ENCODE results near the gene FBXL15.

Gene FBXL15

DNA sequence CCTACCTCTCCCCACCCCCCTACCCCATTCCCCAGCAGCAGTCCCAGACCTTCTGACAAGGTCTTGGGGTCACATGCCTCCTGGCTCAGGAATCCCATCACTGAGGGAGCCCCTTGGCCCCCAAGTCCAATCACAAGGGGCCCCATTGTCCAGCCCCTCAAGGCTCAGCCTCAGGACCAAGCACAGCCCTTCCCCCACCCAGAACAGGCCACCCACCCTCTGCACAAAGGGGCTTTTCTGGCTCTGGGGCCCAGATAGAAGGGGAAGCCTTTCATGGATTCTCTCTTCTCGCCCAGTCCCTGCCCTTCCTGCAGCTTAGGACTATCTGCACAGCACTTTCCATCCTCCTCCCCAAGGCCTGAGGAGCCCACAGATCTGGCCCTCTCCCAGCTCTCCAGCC is 4.8 kb downstream of the FBXL15 start:
- TF ChIP-seq, protein P1, sequence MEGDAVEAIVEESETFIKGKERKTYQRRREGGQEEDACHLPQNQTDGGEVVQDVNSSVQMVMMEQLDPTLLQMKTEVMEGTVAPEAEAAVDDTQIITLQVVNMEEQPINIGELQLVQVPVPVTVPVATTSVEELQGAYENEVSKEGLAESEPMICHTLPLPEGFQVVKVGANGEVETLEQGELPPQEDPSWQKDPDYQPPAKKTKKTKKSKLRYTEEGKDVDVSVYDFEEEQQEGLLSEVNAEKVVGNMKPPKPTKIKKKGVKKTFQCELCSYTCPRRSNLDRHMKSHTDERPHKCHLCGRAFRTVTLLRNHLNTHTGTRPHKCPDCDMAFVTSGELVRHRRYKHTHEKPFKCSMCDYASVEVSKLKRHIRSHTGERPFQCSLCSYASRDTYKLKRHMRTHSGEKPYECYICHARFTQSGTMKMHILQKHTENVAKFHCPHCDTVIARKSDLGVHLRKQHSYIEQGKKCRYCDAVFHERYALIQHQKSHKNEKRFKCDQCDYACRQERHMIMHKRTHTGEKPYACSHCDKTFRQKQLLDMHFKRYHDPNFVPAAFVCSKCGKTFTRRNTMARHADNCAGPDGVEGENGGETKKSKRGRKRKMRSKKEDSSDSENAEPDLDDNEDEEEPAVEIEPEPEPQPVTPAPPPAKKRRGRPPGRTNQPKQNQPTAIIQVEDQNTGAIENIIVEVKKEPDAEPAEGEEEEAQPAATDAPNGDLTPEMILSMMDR (IDR thresholded peaks at IDR 0.05; ENCODE audit: low read depth, low read length): no peak
- Histone ChIP-seq H3K27me3 (no peaks in the 10 kb centered on the region), H3K9me3 (no peaks in the 10 kb centered on the region), H3K4me1 (no peaks in the 10 kb centered on the region), H3K36me3 (peaks cover 12% of the 10 kb centered on the region), H3K4me3 (ENCODE audit: low read depth, low read length) (no peak overlapping the region)
- DNase-seq: no peak

DNA sequence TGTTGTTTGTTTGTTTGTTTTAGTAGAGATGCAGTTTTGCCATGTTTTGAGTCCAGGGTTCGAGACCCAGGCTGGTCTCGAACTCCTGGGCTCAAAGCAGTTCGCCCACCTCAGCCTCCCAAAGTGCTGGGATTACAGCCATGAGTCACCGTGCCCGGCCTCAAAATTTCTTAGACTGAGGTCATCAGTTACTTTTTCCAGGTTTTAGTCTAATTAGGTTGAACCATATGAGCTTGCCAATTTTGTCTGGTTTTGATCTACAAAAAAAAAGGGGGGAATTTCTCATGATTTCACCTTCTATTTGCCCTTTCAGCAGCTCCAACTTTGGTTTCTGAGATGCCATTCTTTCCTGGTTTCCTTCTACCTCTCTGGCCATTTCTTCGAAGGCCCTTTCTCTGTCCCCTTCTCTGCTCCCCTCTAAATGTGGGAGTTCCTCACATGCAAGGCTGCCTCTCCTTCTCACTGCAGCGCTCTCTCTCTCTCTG is 6.2 kb downstream of the FBXL15 start:
- DNase-seq: no peak
- no peaks in the 10 kb centered on the region for H3K27me3 ChIP-seq
- H3K36me3 ChIP-seq: peaks cover 12% of the 10 kb centered on the region
- TF ChIP-seq, protein P1 (IDR thresholded peaks at IDR 0.05; ENCODE audit: low read depth, low read length): no peak
- H3K4me1 ChIP-seq: no peaks in the 10 kb centered on the region
- H3K4me3 ChIP-seq (ENCODE audit: low read depth, low read length): no peak overlapping the region
- H3K9me3 ChIP-seq: no peaks in the 10 kb centered on the region

DNA sequence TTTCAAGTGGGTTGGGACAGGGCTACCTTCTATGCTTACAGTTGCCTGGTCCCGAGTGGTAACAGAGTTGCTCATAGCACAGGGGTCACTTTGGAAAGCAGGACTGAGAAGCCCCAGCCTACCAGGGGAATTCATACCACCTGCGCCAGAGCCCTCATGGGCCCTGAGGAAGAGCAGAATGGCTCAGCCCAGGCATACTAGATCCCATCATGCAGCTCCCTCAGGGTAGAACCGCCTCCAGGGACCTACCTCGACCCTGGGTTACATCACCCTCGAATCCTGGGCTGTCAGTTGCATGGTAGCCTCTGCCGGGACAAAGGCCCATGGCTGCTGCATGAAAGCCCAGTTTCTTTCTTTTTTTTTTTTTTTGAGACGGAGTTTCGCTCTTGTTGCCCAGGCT is 8.8 kb downstream of the FBXL15 start:
- DNase-seq: no peak
- Histone ChIP-seq H3K27me3 (no peaks in the 10 kb centered on the region), H3K4me1 (no peaks in the 10 kb centered on the region), H3K9me3 (no peaks in the 10 kb centered on the region), H3K36me3 (no peaks in the 10 kb centered on the region), H3K4me3 (ENCODE audit: low read depth, low read length) (no peak overlapping the region)
- TF ChIP-seq, protein P1 (IDR thresholded peaks at IDR 0.05; ENCODE audit: low read depth, low read length): no peak

DNA sequence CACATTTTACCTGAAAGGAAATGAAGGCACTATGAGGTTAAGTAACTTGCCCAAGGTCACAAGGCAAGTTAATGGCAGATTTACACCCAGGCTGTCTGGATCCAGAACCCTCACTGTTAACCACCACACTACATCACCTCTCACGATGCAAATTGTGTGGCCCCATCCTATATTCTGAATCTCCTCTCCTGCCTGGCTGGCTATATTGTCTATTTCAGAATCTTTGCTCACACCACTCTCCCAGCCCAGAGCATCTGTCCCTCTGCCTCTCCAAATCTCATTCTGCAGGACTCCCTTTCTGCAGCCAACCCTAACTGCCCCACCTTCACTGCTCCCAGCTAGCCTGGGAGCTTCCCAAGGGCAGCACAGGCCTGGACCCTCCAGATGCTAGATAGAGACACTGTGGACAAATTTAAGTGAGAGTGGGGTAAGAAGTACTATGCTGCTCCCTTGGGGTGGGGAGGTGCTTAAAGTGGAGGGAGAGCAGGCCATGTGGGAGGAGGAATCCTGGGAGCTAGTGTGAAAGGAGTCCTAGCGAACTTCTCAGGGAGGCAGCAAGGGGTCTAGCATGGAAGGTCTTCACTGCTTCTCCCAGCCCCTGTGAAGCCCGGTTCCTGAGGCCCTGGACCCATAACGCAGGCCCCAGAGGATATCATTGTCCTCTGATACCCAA is 11.0 kb downstream of the FBXL15 start:
- Histone ChIP-seq H3K27me3 (no peaks in the 10 kb centered on the region), H3K4me3 (ENCODE audit: low read depth, low read length) (peak overlapping the region; percentile 91), H3K9me3 (no peaks in the 10 kb centered on the region), H3K4me1 (no peaks in the 10 kb centered on the region), H3K36me3 (no peaks in the 10 kb centered on the region)
- TF ChIP-seq, protein P1 (IDR thresholded peaks at IDR 0.05; ENCODE audit: low read depth, low read length): no peak
- DNase-seq: no peak

DNA sequence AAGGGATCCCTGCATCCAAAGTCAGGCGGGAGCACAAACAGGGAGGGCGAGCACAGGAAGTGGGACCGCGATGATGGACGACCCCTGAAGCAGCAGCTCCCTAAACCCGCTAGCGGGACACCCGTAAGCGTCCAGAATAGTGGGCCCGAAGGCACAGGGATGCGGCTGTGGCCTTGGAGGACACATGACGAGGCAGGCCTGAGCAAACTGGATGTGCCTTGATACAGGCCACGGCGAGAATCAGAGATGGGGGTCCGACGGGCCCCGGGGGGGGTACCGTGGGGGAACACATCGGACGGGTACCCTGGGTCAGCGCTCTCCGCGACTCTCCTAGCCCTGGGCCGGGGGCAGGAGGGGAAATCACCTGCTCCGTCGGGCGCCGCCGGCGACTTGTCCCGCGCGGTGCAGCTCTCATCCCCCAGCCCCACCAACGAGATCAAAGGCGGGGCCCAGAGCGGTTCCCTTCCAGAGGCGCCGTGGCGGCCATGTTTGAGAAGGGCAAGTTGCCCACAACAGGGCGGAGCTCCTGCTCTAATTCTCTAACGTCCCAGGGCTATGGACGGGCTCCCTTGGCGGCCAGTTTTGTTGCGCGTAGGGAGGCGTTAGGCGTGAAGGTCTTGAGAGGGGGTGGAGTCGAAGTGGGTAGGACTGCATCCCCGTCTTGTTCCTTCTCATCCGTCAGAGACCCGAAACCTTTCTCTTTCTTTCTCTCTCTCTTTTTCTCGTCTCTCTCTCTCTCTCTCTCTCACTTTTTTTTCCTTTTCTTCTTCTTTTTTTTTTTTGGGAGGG is 11.7 kb downstream of the FBXL15 start, which contains the start of gene CUEDC2:
Gene CUEDC2, minus strand, starts transcription at position 413 of the 789 bp plus-strand sequence. CDS start 7,386 bp downstream, outside the sequence.
- Histone ChIP-seq H3K9me3 (no peaks in the 10 kb centered on the region), H3K4me1 (no peaks in the 10 kb centered on the region), H3K27me3 (no peaks in the 10 kb centered on the region), H3K36me3 (no peaks in the 10 kb centered on the region), H3K4me3 (ENCODE audit: low read depth, low read length) (peak within 1 kb of the TSS; percentile 91)
- DNase-seq: peak; percentile 93
- TF ChIP-seq, protein P1 (IDR thresholded peaks at IDR 0.05; ENCODE audit: low read depth, low read length): no peak

DNA sequence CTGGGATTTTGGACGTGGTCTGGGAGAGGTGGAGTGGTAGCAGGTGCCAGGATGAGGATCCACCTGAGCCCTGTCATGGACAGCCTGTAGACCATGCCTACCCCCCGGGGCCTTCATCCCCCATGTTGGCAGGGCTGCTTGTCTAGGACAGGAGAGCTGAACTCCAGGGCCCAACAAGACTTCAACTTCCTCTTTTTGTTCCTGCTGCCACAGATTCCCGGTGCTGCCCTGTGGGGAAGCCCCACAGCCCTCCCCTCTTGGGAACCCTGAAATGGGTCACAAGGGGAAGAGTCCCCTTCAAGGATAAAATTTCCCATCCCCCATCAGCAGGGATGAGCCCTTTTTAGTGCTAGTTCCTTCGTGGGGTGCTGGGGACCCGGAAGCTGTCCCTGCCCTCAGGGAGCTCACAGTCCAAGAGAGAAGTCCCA is 13.0 kb downstream of the FBXL15 start:
- H3K27me3 ChIP-seq: no peaks in the 10 kb centered on the region
- DNase-seq: no peak
- no peaks in the 10 kb centered on the region for H3K4me1 ChIP-seq
- TF ChIP-seq, protein P1 (IDR thresholded peaks at IDR 0.05; ENCODE audit: low read depth, low read length): no peak
- no peaks in the 10 kb centered on the region for H3K36me3 ChIP-seq
- H3K4me3 ChIP-seq (ENCODE audit: low read depth, low read length): no peak overlapping the region
- no peaks in the 10 kb centered on the region for H3K9me3 ChIP-seq
